Measurements from ENCODE around the gene HMGN3. TPM values are rescaled to one million over a fixed set of nuclear protein-coding genes. Genes with fewer than 3 reads are reported as not detected.

Gene HMGN3
- total and polyA plus RNA-seq, 2 of the 4 experiments (the other 2 are of a cell fraction), result 6.8 to 35.5 TPM

DNA sequence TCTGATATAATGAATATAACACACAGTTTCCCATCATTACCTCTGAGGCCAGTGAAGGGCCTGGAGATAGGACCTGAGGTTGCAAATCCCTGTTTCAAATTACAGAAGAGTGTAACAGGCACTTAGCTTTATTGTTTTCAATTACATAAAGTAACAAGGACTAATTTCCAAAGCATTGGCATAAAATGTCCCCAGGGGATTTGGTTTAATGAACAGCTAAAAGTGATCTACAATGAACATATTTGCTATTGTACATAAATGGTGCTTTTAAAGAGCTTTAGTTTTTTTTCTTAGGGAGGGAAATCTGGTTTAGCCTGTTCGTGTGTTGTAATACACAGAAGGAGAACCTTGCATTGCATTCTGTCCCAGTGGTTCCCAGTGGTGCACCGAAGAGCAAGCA lies 54.4 kb downstream of the HMGN3 start:
- H4K20me1 ChIP-seq (ENCODE audit: insufficient read depth, low read length), result no peaks in the 10 kb centered on the region
- H2BK5ac ChIP-seq (ENCODE audit: low read depth, low read length, poor library complexity, severe bottlenecking), result no peak overlapping the region
- H2AK9ac ChIP-seq (replicated peaks; ENCODE audit: low read depth, low read length, poor library complexity), result no peak overlapping the region
- H3K23ac ChIP-seq (ENCODE audit: low read depth, low read length), result no peak overlapping the region
- no peak overlapping the region for H2BK120ac ChIP-seq (ENCODE audit: low read depth, low read length)
- TF ChIP-seq SMC3 (IDR thresholded peaks at IDR 0.05; ENCODE audit: low read depth, low read length) (no peak), FOS (IDR thresholded peaks at IDR 0.05; ENCODE audit: low read depth, low read length) (no peak), RAD21 (IDR thresholded peaks at IDR 0.05; ENCODE audit: low read length) (no peak), MAZ (IDR thresholded peaks at IDR 0.05; ENCODE audit: borderline replicate concordance, low read depth, low read length) (no peak), CEBPB (IDR thresholded peaks at IDR 0.05; ENCODE audit: low read depth, low read length) (no peak), MXI1 (IDR thresholded peaks at IDR 0.05; ENCODE audit: borderline replicate concordance, low read depth, low read length) (no peak), BHLHE40 (IDR thresholded peaks at IDR 0.05; ENCODE audit: low read depth, low read length) (no peak), MAFK (IDR thresholded peaks at IDR 0.05; ENCODE audit: low read depth, low read length) (no peak), NFE2L2 (IDR thresholded peaks at IDR 0.05; ENCODE audit: low read depth, low read length) (no peak), RFX5 (IDR thresholded peaks at IDR 0.05; ENCODE audit: low read depth, low read length) (no peak), POLR2A (IDR thresholded peaks at IDR 0.05; ENCODE audit: low read depth, low read length) (no peak), RCOR1 (IDR thresholded peaks at IDR 0.05; ENCODE audit: insufficient replicate concordance, low read length) (no peak), CHD1 (IDR thresholded peaks at IDR 0.05; ENCODE audit: low read depth, low read length) (no peak)
- TF ChIP-seq, protein P1, sequence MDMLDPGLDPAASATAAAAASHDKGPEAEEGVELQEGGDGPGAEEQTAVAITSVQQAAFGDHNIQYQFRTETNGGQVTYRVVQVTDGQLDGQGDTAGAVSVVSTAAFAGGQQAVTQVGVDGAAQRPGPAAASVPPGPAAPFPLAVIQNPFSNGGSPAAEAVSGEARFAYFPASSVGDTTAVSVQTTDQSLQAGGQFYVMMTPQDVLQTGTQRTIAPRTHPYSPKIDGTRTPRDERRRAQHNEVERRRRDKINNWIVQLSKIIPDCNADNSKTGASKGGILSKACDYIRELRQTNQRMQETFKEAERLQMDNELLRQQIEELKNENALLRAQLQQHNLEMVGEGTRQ (IDR thresholded peaks at IDR 0.05; ENCODE audit: low read depth, low read length), result no peak
- TF ChIP-seq, protein P2, sequence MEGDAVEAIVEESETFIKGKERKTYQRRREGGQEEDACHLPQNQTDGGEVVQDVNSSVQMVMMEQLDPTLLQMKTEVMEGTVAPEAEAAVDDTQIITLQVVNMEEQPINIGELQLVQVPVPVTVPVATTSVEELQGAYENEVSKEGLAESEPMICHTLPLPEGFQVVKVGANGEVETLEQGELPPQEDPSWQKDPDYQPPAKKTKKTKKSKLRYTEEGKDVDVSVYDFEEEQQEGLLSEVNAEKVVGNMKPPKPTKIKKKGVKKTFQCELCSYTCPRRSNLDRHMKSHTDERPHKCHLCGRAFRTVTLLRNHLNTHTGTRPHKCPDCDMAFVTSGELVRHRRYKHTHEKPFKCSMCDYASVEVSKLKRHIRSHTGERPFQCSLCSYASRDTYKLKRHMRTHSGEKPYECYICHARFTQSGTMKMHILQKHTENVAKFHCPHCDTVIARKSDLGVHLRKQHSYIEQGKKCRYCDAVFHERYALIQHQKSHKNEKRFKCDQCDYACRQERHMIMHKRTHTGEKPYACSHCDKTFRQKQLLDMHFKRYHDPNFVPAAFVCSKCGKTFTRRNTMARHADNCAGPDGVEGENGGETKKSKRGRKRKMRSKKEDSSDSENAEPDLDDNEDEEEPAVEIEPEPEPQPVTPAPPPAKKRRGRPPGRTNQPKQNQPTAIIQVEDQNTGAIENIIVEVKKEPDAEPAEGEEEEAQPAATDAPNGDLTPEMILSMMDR (conservative IDR thresholded peaks at IDR 0.05; ENCODE audit: low read depth, low read length), result no peak
- TF ChIP-seq, protein P3, sequence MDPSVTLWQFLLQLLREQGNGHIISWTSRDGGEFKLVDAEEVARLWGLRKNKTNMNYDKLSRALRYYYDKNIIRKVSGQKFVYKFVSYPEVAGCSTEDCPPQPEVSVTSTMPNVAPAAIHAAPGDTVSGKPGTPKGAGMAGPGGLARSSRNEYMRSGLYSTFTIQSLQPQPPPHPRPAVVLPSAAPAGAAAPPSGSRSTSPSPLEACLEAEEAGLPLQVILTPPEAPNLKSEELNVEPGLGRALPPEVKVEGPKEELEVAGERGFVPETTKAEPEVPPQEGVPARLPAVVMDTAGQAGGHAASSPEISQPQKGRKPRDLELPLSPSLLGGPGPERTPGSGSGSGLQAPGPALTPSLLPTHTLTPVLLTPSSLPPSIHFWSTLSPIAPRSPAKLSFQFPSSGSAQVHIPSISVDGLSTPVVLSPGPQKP (IDR thresholded peaks at IDR 0.05; ENCODE audit: borderline replicate concordance, low read depth, low read length), result no peak
- H2BK20ac ChIP-seq (ENCODE audit: low read depth, low read length), result no peak overlapping the region
- ChIA-PET CTCF (no interaction called here), POLR2A (ENCODE audit: unreplicated experiment) (no interaction called here)
- H3K4me2 ChIP-seq (ENCODE audit: low read depth, low read length), result no peak overlapping the region
- H3K27me3 ChIP-seq (ENCODE audit: control insufficient read depth, insufficient read depth, low read length), result no peaks in the 10 kb centered on the region; the same call in 1 of the 2 replicates
- H3K79me1 ChIP-seq (ENCODE audit: low read depth in 1 of 2, low read length in 2 of 2), result no peaks in the 10 kb centered on the region
- intact Hi-C loops (cut with micrococcal nuclease), result no loop called here
- no peak overlapping the region for H3K9ac ChIP-seq (ENCODE audit: low read depth, low read length)
- no peak overlapping the region for H4K91ac ChIP-seq (ENCODE audit: insufficient read depth, low read depth, low read length)
- DNase-seq, result no peak
- no TSS peak for BruUV-seq (replicated peaks)
- no peak overlapping the region for H3K56ac ChIP-seq (ENCODE audit: extremely low read depth, insufficient read depth, low read length)
- no peak overlapping the region for H4K5ac ChIP-seq (ENCODE audit: low read depth, low read length)
- H3K4ac ChIP-seq (ENCODE audit: low read depth, low read length), result no peak overlapping the region
- H3K4me1 ChIP-seq (ENCODE audit: control insufficient read depth, insufficient read depth, low read length), result no peaks in the 10 kb centered on the region
- no peaks in the 10 kb centered on the region for H3K9me3 ChIP-seq (ENCODE audit: control insufficient read depth, insufficient read depth, low read length)
- H3K18ac ChIP-seq (ENCODE audit: low read depth, low read length), result no peak overlapping the region
- no peak overlapping the region for H2AK5ac ChIP-seq (ENCODE audit: low read depth, low read length)
- H3K36me3 ChIP-seq (ENCODE audit: control insufficient read depth, insufficient read depth, low read length), result no peaks in the 10 kb centered on the region
- no peak overlapping the region for H2BK15ac ChIP-seq (ENCODE audit: low read depth, low read length)
- WGBS, 2 experiments (ENCODE audit: extremely low coverage in 2 of 2, insufficient read length in 1 of 2), result no CpG with 5 or more reads among the region's 2 CpGs
- no peak overlapping the region for H3K14ac ChIP-seq (replicated peaks; ENCODE audit: low read depth, low read length)
- in situ Hi-C loops (cut with MboI; ENCODE audit: low sequenced_read_pairs), result no loop called here
- dilution Hi-C loops (cut with HindIII; ENCODE audit: low sequenced_read_pairs, unreplicated experiment), result no loop called here
- H3K9me1 ChIP-seq (ENCODE audit: insufficient read depth, low read length), result no peaks in the 10 kb centered on the region
- no peak overlapping the region for H2AFZ ChIP-seq (replicated peaks; ENCODE audit: low read length, poor library complexity)
- H3K27ac ChIP-seq (ENCODE audit: insufficient read depth, low read length), result no peak overlapping the region
- H4K8ac ChIP-seq (ENCODE audit: low read depth in 2 of 2, low read length in 2 of 2), result no peak overlapping the region
- no peak overlapping the region for H3K4me3 ChIP-seq (ENCODE audit: insufficient read depth, low read depth, low read length)
- no peak for ATAC-seq (ENCODE audit: low read depth)
